OCI-LY3 (cell line): ENCODE results near the gene CLEC4M.

ENCODE experiments used
- EZH2phosphoT487 ChIP-seq: fragments of 200-600 bp; shearing (Covaris generic); IDR thresholded peaks from 2 replicates; pipeline ENCODE4 v1.6.1; 2018; ENCODE audit warnings: antibody characterized with exemption, mixed run types, low read depth
- TF ChIP-seq, protein P1 (sequence below): fragments of 200-600, 300-600 bp; sonication (generic); IDR thresholded peaks from 2 replicates; pipeline ENCODE4 v1.5.1; 2014; ENCODE audit warnings: antibody characterized with exemption, low read length, low read depth

GRCh38 chr19:7744871-7745650, 18.0 kb upstream of the CLEC4M start:
- TF ChIP-seq, protein P1, sequence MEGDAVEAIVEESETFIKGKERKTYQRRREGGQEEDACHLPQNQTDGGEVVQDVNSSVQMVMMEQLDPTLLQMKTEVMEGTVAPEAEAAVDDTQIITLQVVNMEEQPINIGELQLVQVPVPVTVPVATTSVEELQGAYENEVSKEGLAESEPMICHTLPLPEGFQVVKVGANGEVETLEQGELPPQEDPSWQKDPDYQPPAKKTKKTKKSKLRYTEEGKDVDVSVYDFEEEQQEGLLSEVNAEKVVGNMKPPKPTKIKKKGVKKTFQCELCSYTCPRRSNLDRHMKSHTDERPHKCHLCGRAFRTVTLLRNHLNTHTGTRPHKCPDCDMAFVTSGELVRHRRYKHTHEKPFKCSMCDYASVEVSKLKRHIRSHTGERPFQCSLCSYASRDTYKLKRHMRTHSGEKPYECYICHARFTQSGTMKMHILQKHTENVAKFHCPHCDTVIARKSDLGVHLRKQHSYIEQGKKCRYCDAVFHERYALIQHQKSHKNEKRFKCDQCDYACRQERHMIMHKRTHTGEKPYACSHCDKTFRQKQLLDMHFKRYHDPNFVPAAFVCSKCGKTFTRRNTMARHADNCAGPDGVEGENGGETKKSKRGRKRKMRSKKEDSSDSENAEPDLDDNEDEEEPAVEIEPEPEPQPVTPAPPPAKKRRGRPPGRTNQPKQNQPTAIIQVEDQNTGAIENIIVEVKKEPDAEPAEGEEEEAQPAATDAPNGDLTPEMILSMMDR, result no peak
- TF ChIP-seq EZH2phosphoT487, result no peak
